K562 (cell line): ENCODE measurements around the gene NELL1. TPM values are rescaled to one million over a fixed set of nuclear protein-coding genes. Genes with fewer than 3 reads are reported as not detected.

Experiments used
- ATAC-seq: fragments of 200-7000 bp; cut with Tn5 transposase; 3 replicates; pipeline ENCODE4 v1.9.1; 2020; ENCODE audit warnings: moderate library complexity
- BruUV-seq: library from RNA; stranded (reverse); fragments of 400-500 nt; replicated peaks from 2 replicates; lab custom pipeline; 2021; lab: Mats Ljungman, UMichigan
- CTCF ChIA-PET: fragments of 300-600 bp; formaldehyde crosslinking; extraction: SDS; loops from one replicate; lab custom pipeline; 2021; ENCODE audit warnings: low intra/inter-chr PET ratio; lab: Yijun Ruan, JAX
- POLR2A ChIA-PET: fragments of 300-600, 350-650 bp; sonication (Branson Sonifier 250); formaldehyde crosslinking; extraction: SDS; loops from one replicate; lab custom pipeline; 2021; ENCODE audit warnings: antibody characterized with exemption, inconsistent platforms; lab: Yijun Ruan, JAX
- DNase-seq, 4 experiments: peaks; one replicate each; pipeline versions ENCODE4 v3.0.0 to v3.0.0-alpha.2; 2011 to 2018; ENCODE audit warnings: low spot score in 3 of 4, mixed read lengths in 3 of 4; ENCODE audit errors: extremely low read depth in 1 of 4
- FAIRE-seq: peaks from 2 replicates; lab custom pipeline; 2011; peaks lifted over from hg19 to GRCh38; lab: Jason Lieb, UNC
- H2AFZ ChIP-seq: 2 replicates; pipeline ENCODE4 v1.6.0; 2011; ENCODE audit warnings: low read depth, low read length, control low read depth, inconsistent platforms
- H3K27ac ChIP-seq: fragments of 200-600 bp; 3 replicates; pipeline ENCODE4 v1.8.0; 2011; ENCODE audit warnings: low read depth, mild to moderate bottlenecking, control low read depth, inconsistent platforms, low read length, moderate library complexity, mixed read lengths; ENCODE audit errors: extremely low read depth
- H3K27me3 ChIP-seq, 2 experiments: fragments of 300-600 bp in 1 of 2; 2 replicates in 1 of 2; 3 replicates in 1 of 2; pipeline versions ENCODE4 v1.6.0 to v1.8.0; 2011; ENCODE audit warnings: inconsistent platforms in 2 of 2, low read length in 2 of 2, mild to moderate bottlenecking in 1 of 2, mixed read lengths in 1 of 2, moderate library complexity in 1 of 2; ENCODE audit not compliant: control insufficient read depth in 2 of 2, insufficient read depth in 2 of 2
- H3K36me3 ChIP-seq: fragments of 300-600 bp; 3 replicates; pipeline ENCODE4 v1.8.0; 2011; ENCODE audit warnings: mild to moderate bottlenecking, low read length, inconsistent platforms; ENCODE audit not compliant: control insufficient read depth, insufficient read depth
- H3K4me1 ChIP-seq, 2 experiments: fragments of 200-600 bp in 1 of 2; replicated peaks in 1 of 2; 2 replicates in 1 of 2; 3 replicates in 1 of 2; pipeline versions ENCODE4 v1.5.1 to v1.8.0; 2011; ENCODE audit warnings: inconsistent platforms in 2 of 2, low read length in 2 of 2, mild to moderate bottlenecking in 1 of 2, mixed read lengths in 1 of 2, moderate library complexity in 1 of 2; ENCODE audit not compliant: control insufficient read depth in 2 of 2, insufficient read depth in 2 of 2
- H3K4me2 ChIP-seq: 2 replicates; pipeline ENCODE4 v1.6.1; 2011; ENCODE audit warnings: low read length, control low read depth, inconsistent platforms, mixed read lengths; ENCODE audit not compliant: insufficient read depth
- H3K4me3 ChIP-seq: fragments of 200-600 bp; sonication (generic), shearing (Covaris generic); 2 replicates; pipeline ENCODE4 v1.5.1; 2016; ENCODE audit warnings: control low read depth, inconsistent platforms
- H3K79me2 ChIP-seq: fragments of 200-600 bp; 3 replicates; pipeline ENCODE4 v1.8.0; 2011; ENCODE audit warnings: low read length, inconsistent platforms; ENCODE audit not compliant: control insufficient read depth, insufficient read depth
- H3K9ac ChIP-seq, 2 experiments: 2 replicates each; pipeline versions ENCODE4 v1.6.0 to v1.6.1; 2011; ENCODE audit warnings: low read depth in 2 of 2, low read length in 2 of 2, control low read depth in 1 of 2, inconsistent platforms in 1 of 2, mild to moderate bottlenecking in 1 of 2, mixed read lengths in 1 of 2; ENCODE audit not compliant: insufficient read depth in 1 of 2
- H3K9me1 ChIP-seq: one replicate; pipeline ENCODE4 v1.6.0; 2011; ENCODE audit warnings: inconsistent platforms, mild to moderate bottlenecking, low read length, moderate library complexity; ENCODE audit not compliant: control insufficient read depth, insufficient read depth
- H3K9me3 ChIP-seq: replicated peaks from 2 replicates; pipeline ENCODE4 v1.5.1; 2011; ENCODE audit warnings: low read depth, low read length, inconsistent platforms; ENCODE audit not compliant: control insufficient read depth, insufficient read depth
- H4K20me1 ChIP-seq: replicated peaks from 2 replicates; pipeline ENCODE4 v1.6.1; 2011; ENCODE audit warnings: low read length, inconsistent platforms, mixed read lengths; ENCODE audit not compliant: control insufficient read depth, insufficient read depth
- ATF1 ChIP-seq, 2 experiments: fragments of 450-650 bp in 1 of 2; IDR thresholded peaks; 2 replicates each; pipeline ENCODE4 v1.6.1; 2016; ENCODE audit warnings: missing compliant biosample characterization in 1 of 2, missing genetic modification characterization in 1 of 2
- CBFA2T3 ChIP-seq: fragments of 450-650 bp; IDR thresholded peaks from 2 replicates; pipeline ENCODE4 v1.6.1; 2017
- DNMT1 ChIP-seq: fragments of 450-650 bp; IDR thresholded peaks from 2 replicates; pipeline ENCODE4 v1.6.1; 2016; ENCODE audit warnings: antibody characterized with exemption, mild to moderate bottlenecking
- FIP1L1 ChIP-seq: fragments of 200-400 bp; formaldehyde crosslinking; IDR thresholded peaks from 2 replicates; pipeline ENCODE4 v1.6.1; 2018; ENCODE audit warnings: mild to moderate bottlenecking, low read depth, low read length; ENCODE audit not compliant: poor library complexity, severe bottlenecking
- IFI16 ChIP-seq: fragments of 250-450 bp; sonication (Bioruptor Pico); IDR thresholded peaks from 2 replicates; pipeline ENCODE4 v2.1.2; 2022; ENCODE audit warnings: mild to moderate bottlenecking, inconsistent platforms
- MEF2D ChIP-seq: conservative IDR thresholded peaks from 2 replicates; pipeline ENCODE4 v1.6.1; 2016; ENCODE audit warnings: low read depth, missing genetic modification characterization, missing compliant biosample characterization
- NFATC3 ChIP-seq: fragments of 450-650 bp; IDR thresholded peaks from 2 replicates; pipeline ENCODE4 v1.6.1; 2017; ENCODE audit warnings: mild to moderate bottlenecking
- PTTG1 ChIP-seq: fragments of 450-650 bp; IDR thresholded peaks from 2 replicates; pipeline ENCODE4 v1.6.1; 2016; ENCODE audit warnings: low read depth, mild to moderate bottlenecking, missing genetic modification characterization, missing compliant biosample characterization
- RCOR1 ChIP-seq, 2 experiments: IDR thresholded peaks; 2 replicates each; pipeline ENCODE4 v1.6.1; 2012; ENCODE audit warnings: low read depth in 2 of 2, low read length in 2 of 2, borderline replicate concordance in 1 of 2, improper control_type of control experiment in 1 of 2
- RHOXF2B ChIP-seq: fragments of 250-450 bp; sonication (Bioruptor Pico); conservative IDR thresholded peaks from 2 replicates; pipeline ENCODE4 v1.5.1; 2021
- RUNX1 ChIP-seq: sonication (generic); IDR thresholded peaks from 2 replicates; pipeline ENCODE4 v1.6.1; 2016; ENCODE audit warnings: antibody characterized with exemption, low read depth
- SMAD2 ChIP-seq: fragments of 150-350 bp; IDR thresholded peaks from 2 replicates; pipeline ENCODE4 v1.6.1; 2014; ENCODE audit warnings: low read depth, mild to moderate bottlenecking, low read length
- ZBTB11 ChIP-seq, 3 experiments: fragments of 200-800 bp in 1 of 3; fragments of 250-450 bp in 1 of 3; fragments of 450-650 bp in 1 of 3; sonication (Bioruptor Pico) in 1 of 3; sonication (Bioruptor generic) in 1 of 3; formaldehyde crosslinking in 1 of 3; IDR thresholded peaks; 2 replicates each; pipeline versions ENCODE4 v1.6.1 to v1.8.0; 2016 to 2022; ENCODE audit warnings: mild to moderate bottlenecking in 2 of 3, missing genetic modification characterization in 2 of 3, missing compliant biosample characterization in 1 of 3, moderate library complexity in 1 of 3
- WGBS: fragments of 100-300 bp; shearing (Covaris generic); methylation state at CpG from one replicate; pipeline ENCODE4 v1.1.6; 2016; ENCODE audit warnings: low coverage, mixed read lengths; ENCODE audit not compliant: insufficient coverage; ENCODE audit errors: missing lambda C conversion rate; 5-methylcytosine and 5-hydroxymethylcytosine counted together
- in situ Hi-C: fragments of 300-500 bp; cut with MboI; formaldehyde crosslinking; loops from 4 replicates; pipeline ENCODE4 v1.15.0; 2018; ENCODE audit warnings: inconsistent platforms, mixed read lengths
- intact Hi-C: fragments of 100-400 bp; cut with micrococcal nuclease; formaldehyde crosslinking; loops from 2 replicates; pipeline ENCODE4 v1.14.2; 2022
- polyA plus RNA-seq, 8 experiments: library from polyadenylated mRNA; depleted of rRNA in 4 of 8; stranded (reverse) in 5 of 8; unstranded in 3 of 8; fragments of >200 nt; fragmentation: Nextera tagmentation in 2 of 8; fragmentation: Illumina TruSeq in 1 of 8; extraction: Ambion mirVana in 2 of 8; extraction: Trizol in 1 of 8; gene quantifications; 2 replicates each; pipeline versions ENCODE4 v1.2.1 to v1.2.3, GENCODE V29; 2011 to 2014; ENCODE audit warnings: inconsistent platforms in 1 of 8, missing spikeins in 1 of 8
- total RNA-seq, 7 experiments: library from RNA; depleted of rRNA in 6 of 7; stranded (reverse); fragments of >200 nt in 6 of 7; fragmentation: Illumina TruSeq in 2 of 7; extraction: Trizol in 2 of 7; gene quantifications; 2 replicates each; pipeline versions ENCODE4 v1.2.1 to v1.2.3, GENCODE V29; 2011 to 2021; ENCODE audit warnings: low replicate concordance in 1 of 7
- TF ChIP-seq, protein P1 (sequence below): fragments of 250-450 bp; sonication (Bioruptor Pico); IDR thresholded peaks from 2 replicates; pipeline ENCODE4 v1.8.0; 2022; ENCODE audit warnings: moderate library complexity, mild to moderate bottlenecking, inconsistent platforms
- TF ChIP-seq, protein P2 (sequence below): sonication (generic); formaldehyde crosslinking; IDR thresholded peaks from 2 replicates; pipeline ENCODE4 v1.8.1; 2023; ENCODE audit warnings: mild to moderate bottlenecking, missing genetic modification reagents

The NELL1 gene
- total and polyA plus RNA-seq, 9 of the 15 experiments (the other 6 are each of a cell fraction or from before 2014, with no cell fraction given): not detected

- no peak for TF ChIP-seq ZBTB11 (CRISPR knock-in tag; IDR thresholded peaks at IDR 0.05)
- TF ChIP-seq PTTG1: no peak
- no peak for TF ChIP-seq RUNX1
- no peak for TF ChIP-seq RCOR1 (IDR thresholded peaks at IDR 0.05; ENCODE audit: borderline replicate concordance in 1 of 2, low read depth in 2 of 2, low read length in 2 of 2)
Observed at GRCh38 chr11:21489416-21490115, 820.2 kb downstream of the NELL1 start (continued).

DNA sequence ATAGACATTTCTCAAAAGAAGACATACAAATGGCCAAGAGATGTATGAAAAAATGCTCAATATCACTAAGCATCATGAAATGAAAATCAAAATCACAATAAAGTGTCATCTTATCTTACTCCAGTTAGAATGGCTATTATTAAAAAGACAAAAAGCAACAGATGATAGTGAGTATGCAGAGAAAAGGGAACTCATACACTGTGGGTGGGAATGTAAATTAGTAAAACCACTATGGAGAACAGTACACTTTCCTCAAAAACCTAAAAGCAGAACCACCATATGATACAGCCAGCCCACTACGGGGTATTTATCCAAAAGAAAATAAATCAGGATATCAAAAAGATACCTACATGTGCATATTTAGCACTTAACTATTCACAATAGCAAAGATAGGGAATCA, 823.5 kb downstream of the NELL1 start:
- Histone ChIP-seq H3K9me1 (no peaks in the 10 kb centered on the region), H3K79me2 (no peaks in the 10 kb centered on the region), H4K20me1 (no peaks in the 10 kb centered on the region), H3K9ac (no peak overlapping the region), H3K36me3 (no peaks in the 10 kb centered on the region), H3K4me1 (no peaks in the 10 kb centered on the region), H3K4me3 (no peak overlapping the region), H3K27me3 (no peaks in the 10 kb centered on the region), H3K4me2 (no peak overlapping the region), H3K9me3 (no peaks in the 10 kb centered on the region; the same call in 1 of the 2 replicates), H2AFZ (no peak overlapping the region), H3K27ac (no peak overlapping the region)
- intact Hi-C loops (no loop called here), in situ Hi-C loops (no loop called here)
- BruUV-seq: no TSS peak
- whole genome bisulfite sequencing: 0% methylated on average over 1 of the region's 1 CpG
- FAIRE-seq: no peak
- ChIA-PET POLR2A (no interaction called here), CTCF (no interaction called here)
- no peak for ATAC-seq
- no peak for DNase-seq
- TF ChIP-seq, protein P1, sequence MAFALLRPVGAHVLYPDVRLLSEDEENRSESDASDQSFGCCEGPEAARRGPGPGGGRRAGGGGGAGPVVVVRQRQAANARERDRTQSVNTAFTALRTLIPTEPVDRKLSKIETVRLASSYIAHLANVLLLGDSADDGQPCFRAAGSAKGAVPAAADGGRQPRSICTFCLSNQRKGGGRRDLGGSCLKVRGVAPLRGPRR (CRISPR knock-in tag): no peak
- no peak for TF ChIP-seq IFI16 (CRISPR knock-in tag)
- no peak for TF ChIP-seq NFATC3
- TF ChIP-seq SMAD2: no peak
- TF ChIP-seq ATF1 (CRISPR knock-in tag; IDR thresholded peaks at IDR 0.05): no peak
- no peak for TF ChIP-seq ATF1 (tag; IDR thresholded peaks at IDR 0.05)
- TF ChIP-seq, protein P2, sequence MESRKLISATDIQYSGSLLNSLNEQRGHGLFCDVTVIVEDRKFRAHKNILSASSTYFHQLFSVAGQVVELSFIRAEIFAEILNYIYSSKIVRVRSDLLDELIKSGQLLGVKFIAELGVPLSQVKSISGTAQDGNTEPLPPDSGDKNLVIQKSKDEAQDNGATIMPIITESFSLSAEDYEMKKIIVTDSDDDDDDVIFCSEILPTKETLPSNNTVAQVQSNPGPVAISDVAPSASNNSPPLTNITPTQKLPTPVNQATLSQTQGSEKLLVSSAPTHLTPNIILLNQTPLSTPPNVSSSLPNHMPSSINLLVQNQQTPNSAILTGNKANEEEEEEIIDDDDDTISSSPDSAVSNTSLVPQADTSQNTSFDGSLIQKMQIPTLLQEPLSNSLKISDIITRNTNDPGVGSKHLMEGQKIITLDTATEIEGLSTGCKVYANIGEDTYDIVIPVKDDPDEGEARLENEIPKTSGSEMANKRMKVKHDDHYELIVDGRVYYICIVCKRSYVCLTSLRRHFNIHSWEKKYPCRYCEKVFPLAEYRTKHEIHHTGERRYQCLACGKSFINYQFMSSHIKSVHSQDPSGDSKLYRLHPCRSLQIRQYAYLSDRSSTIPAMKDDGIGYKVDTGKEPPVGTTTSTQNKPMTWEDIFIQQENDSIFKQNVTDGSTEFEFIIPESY: no peak
- TF ChIP-seq MEF2D: no peak
- no peak for TF ChIP-seq FIP1L1
- TF ChIP-seq DNMT1: no peak
- TF ChIP-seq CBFA2T3: no peak
- no peak for TF ChIP-seq RHOXF2B
